HepG2 (cell line): ENCODE results near the gene PRR22. TPM values are rescaled to one million over a fixed set of nuclear protein-coding genes. Genes with fewer than 3 reads are reported as not detected.
"Not testable (repeated sequence)": the region's sequence is repeated elsewhere in the genome, so short reads cannot be mapped to it uniquely, and the experiment has no call there.

Experiments
- ATAC-seq: fragments of 200-7000 bp; cut with Tn5 transposase; 3 replicates; pipeline ENCODE4 v1.9.1; 2020; ENCODE audit warnings: mild to moderate bottlenecking, moderate library complexity
- BruUV-seq: library from RNA; stranded (reverse); fragments of 400-500 nt; replicated peaks from 2 replicates; lab custom pipeline; 2021; lab: Mats Ljungman, UMichigan
- CTCF ChIA-PET: fragments of 300-600 bp; formaldehyde crosslinking; extraction: SDS; loops from one replicate; lab custom pipeline; 2021; ENCODE audit warnings: low total read pairs, inconsistent platforms, low intra/inter-chr PET ratio; lab: Yijun Ruan, JAX
- POLR2A ChIA-PET: fragments of 350-600 bp; sonication (Branson Sonifier 250); formaldehyde crosslinking; loops from one replicate; lab custom pipeline; 2020; ENCODE audit warnings: antibody characterized with exemption, inconsistent platforms; lab: Yijun Ruan, JAX
- DNase-seq: peaks from one replicate; pipeline ENCODE4 v3.0.0-alpha.2; 2015; ENCODE audit warnings: low spot score
- FAIRE-seq: peaks from 3 replicates; lab custom pipeline; 2011; peaks lifted over from hg19 to GRCh38; lab: Jason Lieb, UNC
- H2AFZ ChIP-seq: one replicate; pipeline ENCODE4 v1.6.1; 2011; ENCODE audit warnings: low read length, inconsistent platforms
- H3K27ac ChIP-seq: fragments of 300-600 bp; 3 replicates; pipeline ENCODE4 v1.8.0; 2011; ENCODE audit warnings: mixed run types, mild to moderate bottlenecking, mixed read lengths, low read length, inconsistent platforms; ENCODE audit not compliant: insufficient read depth; ENCODE audit errors: extremely low read length
- H3K27me3 ChIP-seq, 2 experiments: fragments of 200-600 bp in 1 of 2; 2 replicates in 1 of 2; 3 replicates in 1 of 2; pipeline versions ENCODE4 v1.6.0 to v1.8.0; 2011; ENCODE audit warnings: low read length in 2 of 2, mild to moderate bottlenecking in 2 of 2, moderate library complexity in 2 of 2, inconsistent platforms in 1 of 2; ENCODE audit not compliant: insufficient read depth in 2 of 2, control insufficient read depth in 1 of 2
- H3K36me3 ChIP-seq, 2 experiments: fragments of 200-600 bp in 1 of 2; replicated peaks in 1 of 2; 2 replicates in 1 of 2; 3 replicates in 1 of 2; pipeline versions ENCODE4 v1.5.1 to v1.8.0; 2011; ENCODE audit warnings: low read length in 2 of 2, inconsistent platforms in 1 of 2; ENCODE audit not compliant: insufficient read depth in 2 of 2, control insufficient read depth in 1 of 2
- H3K4me1 ChIP-seq: 2 replicates; pipeline ENCODE4 v1.5.1; 2012; ENCODE audit warnings: low read length, inconsistent platforms; ENCODE audit not compliant: insufficient read depth
- H3K4me2 ChIP-seq: 2 replicates; pipeline ENCODE4 v1.6.0; 2011; ENCODE audit warnings: low read depth, low read length, inconsistent platforms
- H3K4me3 ChIP-seq, 3 experiments: fragments of 200-600 bp in 1 of 3; sonication (generic), shearing (Covaris generic) in 1 of 3; replicated peaks in 1 of 3; 2 replicates each; pipeline ENCODE4 v1.5.1; 2011 to 2016; ENCODE audit warnings: low read length in 3 of 3, inconsistent platforms in 2 of 3, low read depth in 2 of 3, mild to moderate bottlenecking in 2 of 3, control low read depth in 1 of 3, mixed read lengths in 1 of 3; ENCODE audit not compliant: insufficient read depth in 1 of 3
- H3K79me2 ChIP-seq: one replicate; pipeline ENCODE4 v1.6.1; 2011; ENCODE audit warnings: low read length, inconsistent platforms; ENCODE audit not compliant: insufficient read depth
- H3K9ac ChIP-seq: 2 replicates; pipeline ENCODE4 v1.6.0; 2011; ENCODE audit warnings: mild to moderate bottlenecking, low read depth, low read length, inconsistent platforms; ENCODE audit not compliant: insufficient read depth
- H3K9me3 ChIP-seq: 2 replicates; pipeline ENCODE4 v1.5.1; 2012; ENCODE audit warnings: mild to moderate bottlenecking, low read length
- H4K20me1 ChIP-seq: 2 replicates; pipeline ENCODE4 v1.6.0; 2011; ENCODE audit warnings: inconsistent platforms, mild to moderate bottlenecking, low read length, moderate library complexity; ENCODE audit not compliant: insufficient read depth
- HNF1B ChIP-seq: sonication (generic); formaldehyde crosslinking; IDR thresholded peaks from 2 replicates; pipeline ENCODE4 v1.5.1; 2020; ENCODE audit warnings: mild to moderate bottlenecking, moderate library complexity, missing genetic modification reagents
- HOXA9 ChIP-seq: sonication (generic); formaldehyde crosslinking; IDR thresholded peaks from 2 replicates; pipeline ENCODE4 v1.8.1; 2022; ENCODE audit warnings: missing genetic modification reagents, mild to moderate bottlenecking, moderate library complexity, borderline replicate concordance
- LCORL ChIP-seq, 2 experiments: fragments of 450-650 bp in 1 of 2; sonication (generic) in 1 of 2; formaldehyde crosslinking in 1 of 2; IDR thresholded peaks; 2 replicates each; pipeline versions ENCODE4 v1.5.0 to v1.6.1; 2017 to 2020; ENCODE audit warnings: antibody characterized with exemption in 1 of 2, missing genetic modification reagents in 1 of 2
- STAT5B ChIP-seq: sonication (generic); formaldehyde crosslinking; IDR thresholded peaks from 2 replicates; pipeline ENCODE4 v1.4.0; 2020; ENCODE audit warnings: missing genetic modification reagents
- ZNF225 ChIP-seq: sonication (generic); formaldehyde crosslinking; IDR thresholded peaks from 2 replicates; pipeline ENCODE4 v1.4.0; 2020; ENCODE audit warnings: mild to moderate bottlenecking, missing genetic modification reagents
- ZNF629 ChIP-seq: sonication (generic); formaldehyde crosslinking; conservative IDR thresholded peaks from 2 replicates; pipeline ENCODE4 v1.5.0; 2020; ENCODE audit warnings: missing genetic modification reagents
- WGBS: methylation state at CpG from one replicate; pipeline ENCODE4 v1.1.6; 2017; ENCODE audit warnings: low lambda C conversion rate; 5-methylcytosine and 5-hydroxymethylcytosine counted together
- in situ Hi-C: cut with HindIII; loops from 2 replicates; pipeline ENCODE4 v1.10.0; 2017; ENCODE audit warnings: low pct_unique_long_range_greater_than_20kb; ENCODE audit not compliant: extremely low pct_ligation_motif_present
- intact Hi-C: fragments of 100-400 bp; cut with micrococcal nuclease; formaldehyde crosslinking; loops from one replicate; pipeline ENCODE4 v1.10.0; 2022; ENCODE audit not compliant: unreplicated experiment
- polyA plus RNA-seq, 8 experiments: library from polyadenylated mRNA; depleted of rRNA in 3 of 8; stranded (reverse) in 7 of 8; unstranded in 1 of 8; fragments of >200 nt; fragmentation: Illumina TruSeq in 4 of 8; extraction: Trizol in 4 of 8; gene quantifications; 2 replicates each; pipeline versions ENCODE4 v1.2.1 to v1.2.3, GENCODE V29; 2011 to 2016; ENCODE audit warnings: low read depth in 4 of 8, missing spikeins in 1 of 8, mixed read lengths in 1 of 8; ENCODE audit not compliant: insufficient read depth in 1 of 8
- total RNA-seq, 5 experiments: library from RNA; depleted of rRNA; stranded (reverse); fragments of >200 nt; fragmentation: Illumina TruSeq; extraction: Trizol; gene quantifications; 2 replicates each; pipeline ENCODE4 v1.2.3, GENCODE V29; 2016; ENCODE audit warnings: low read depth in 1 of 5

PRR22 gene
- total and polyA plus RNA-seq, 2 of the 13 experiments (the other 11 are each of a cell fraction or from before 2014, with no cell fraction given) = 0.84 to 2.3 TPM

GRCh38 chr19:5749505-5749904 lies 35.0 kb downstream of the PRR22 start:
- Histone ChIP-seq H3K79me2 (no peaks in the 10 kb centered on the region), H3K4me1 (peaks cover 23% of the 10 kb centered on the region), H3K27me3 (peaks cover 0 to 5% of the 10 kb centered on the region in 2 experiments; a peak in 1 of 5 replicates), H3K36me3 (no peaks in the 10 kb centered on the region), H2AFZ (no peak overlapping the region), H4K20me1 (no peaks in the 10 kb centered on the region), H3K9me3 (no peaks in the 10 kb centered on the region), H3K4me2 (no peak overlapping the region), H3K9ac (no peak overlapping the region), H3K4me3 (no peak overlapping the region), H3K27ac (no peak overlapping the region)
- WGBS = 43% methylated on average over 5 of the region's 5 CpGs
- intact Hi-C loops (no loop called here), in situ Hi-C loops (no loop called here)
- BruUV-seq = no TSS peak
- ATAC-seq (no peak), DNase-seq (no peak), FAIRE-seq (no peak)
- CTCF ChIA-PET = no interaction called here
- POLR2A ChIA-PET = interaction anchor here (1.3 kb wide), 1 partner anchor 29 kb away, joined by 3 read pairs; the partner anchor contains the start of gene CATSPERD
- TF ChIP-seq ZNF629 (CRISPR knock-in tag) (peak; percentile 65), ZNF225 (CRISPR knock-in tag) (no peak), HNF1B (no peak), HOXA9 (no peak), STAT5B (CRISPR knock-in tag) (no peak)

- not testable (repeated sequence) for FAIRE-seq
- 26% methylated on average over 6 of the region's 6 CpGs for WGBS
Observed at GRCh38 chr19:5748920-5749319, 35.6 kb downstream of the PRR22 start.

GRCh38 chr19:5744999-5745398 lies 39.5 kb downstream of the PRR22 start:
- ATAC-seq, intact Hi-C loops, H3K4me2 ChIP-seq, BruUV-seq, POLR2A ChIA-PET, H3K9me3 ChIP-seq, H3K36me3 ChIP-seq, H3K9ac ChIP-seq, H3K27ac ChIP-seq, H3K4me3 ChIP-seq, H3K79me2 ChIP-seq, H2AFZ ChIP-seq, CTCF ChIA-PET, in situ Hi-C loops, DNase-seq, H4K20me1 ChIP-seq, FAIRE-seq, H3K27me3 ChIP-seq: not testable (repeated sequence)
- peaks cover 15% of the 10 kb centered on the region; the same call in 1 of the 2 replicates for H3K4me1 ChIP-seq
- 38% methylated on average over 10 of the region's 10 CpGs for WGBS

More at GRCh38 chr19:5748920-5749319, 35.6 kb downstream of the PRR22 start:
- BruUV-seq; H3K4me3 ChIP-seq; H3K79me2 ChIP-seq; intact Hi-C loops; ATAC-seq; H3K4me2 ChIP-seq; DNase-seq; H3K9ac ChIP-seq; H3K9me3 ChIP-seq; H4K20me1 ChIP-seq; in situ Hi-C loops; CTCF ChIA-PET; H3K36me3 ChIP-seq; H2AFZ ChIP-seq; H3K27me3 ChIP-seq; H3K27ac ChIP-seq; TF ChIP-seq LCORL (CRISPR knock-in tag; IDR thresholded peaks at IDR 0.05): not testable (repeated sequence)
- POLR2A ChIA-PET = interaction anchor here (1.3 kb wide), 1 partner anchor 28 kb away, joined by 3 read pairs; the partner anchor contains the start of gene CATSPERD
- H3K4me1 ChIP-seq = peaks cover 23% of the 10 kb centered on the region
- TF ChIP-seq LCORL (IDR thresholded peaks at IDR 0.05) = peak; percentile 19; the same call in 1 of the 2 replicates
